Stimulated activated CD4-positive, alpha-beta T cell treated with anti-CD3 and anti-CD28 coated beads, Interleukin-1b, Interleukin-23, amount 100 ng/mL, for 1 hour (primary cell): Measurements from ENCODE around the gene EVX1.

Source experiments
- DNase-seq, 2 donors: peaks; one replicate each; pipeline ENCODE4 v3.0.0-alpha.2; 2020; ENCODE audit warnings: low read depth in 2 of 2

The EVX1 gene

GRCh38 chr7:27205325-27206280, 37.0 kb upstream of the EVX1 start:
- DNase-seq: no peak

- no peak for DNase-seq
These were observed 35.1 kb upstream of the EVX1 start for GRCh38 chr7:27207348-27207985.

- no peak for DNase-seq
These were observed 33.6 kb upstream of the EVX1 start for GRCh38 chr7:27208998-27209397.

- no peak for DNase-seq
These were observed 32.6 kb upstream of the EVX1 start for GRCh38 chr7:27209933-27210440.

- DNase-seq: no peak
These were observed 32.0 kb upstream of the EVX1 start for GRCh38 chr7:27210441-27211083.

GRCh38 chr7:27211084-27211446, 31.5 kb upstream of the EVX1 start:
- no peak for DNase-seq

GRCh38 chr7:27211764-27212204, 30.8 kb upstream of the EVX1 start:
- DNase-seq: no peak

- no peak for DNase-seq
These were observed 29.8 kb upstream of the EVX1 start for GRCh38 chr7:27212497-27213432.

- no peak for DNase-seq
These were observed 29.0 kb upstream of the EVX1 start for GRCh38 chr7:27213433-27214238.

- DNase-seq: no peak
These were observed 28.2 kb upstream of the EVX1 start for GRCh38 chr7:27214239-27214950.

- DNase-seq: no peak
These were observed 27.2 kb upstream of the EVX1 start for GRCh38 chr7:27215356-27215755.

GRCh38 chr7:27217951-27218350, 24.7 kb upstream of the EVX1 start:
- no peak for DNase-seq

- DNase-seq: no peak
These were observed 22.8 kb upstream of the EVX1 start for GRCh38 chr7:27219821-27220220.

- DNase-seq: no peak
These were observed 22.1 kb upstream of the EVX1 start for GRCh38 chr7:27220440-27220955.

- DNase-seq: no peak
These were observed 21.3 kb upstream of the EVX1 start for GRCh38 chr7:27221201-27221797.

GRCh38 chr7:27223941-27224575, 18.5 kb upstream of the EVX1 start:
- no peak for DNase-seq

GRCh38 chr7:27224983-27225934, 17.3 kb upstream of the EVX1 start:
- no peak for DNase-seq
